Mucosa of rectum (tissue), 2 donors: Measurements from ENCODE around the gene EXOC6B.

Source experiments
- H3K27ac ChIP-seq, 2 donors: one replicate each; pipeline ENCODE4 v1.7.0; 2013; ENCODE audit warnings: inconsistent platforms in 2 of 2, low read depth in 2 of 2, low read length in 2 of 2
- H3K27me3 ChIP-seq, 2 donors: one replicate each; pipeline ENCODE4 v1.7.0; 2013; ENCODE audit warnings: low read length in 2 of 2; ENCODE audit not compliant: control insufficient read depth in 2 of 2, insufficient read depth in 2 of 2
- H3K36me3 ChIP-seq, 2 donors: one replicate each; pipeline ENCODE4 v1.7.0; 2013; ENCODE audit warnings: low read length in 2 of 2; ENCODE audit not compliant: control insufficient read depth in 2 of 2, insufficient read depth in 2 of 2
- H3K4me1 ChIP-seq, 2 donors: one replicate each; pipeline ENCODE4 v1.7.0; 2013; ENCODE audit warnings: low read length in 2 of 2, mild to moderate bottlenecking in 1 of 2; ENCODE audit not compliant: control insufficient read depth in 2 of 2, insufficient read depth in 2 of 2
- H3K4me3 ChIP-seq, 2 donors: one replicate each; pipeline ENCODE4 v1.7.0; 2013; ENCODE audit warnings: low read length in 2 of 2
- H3K9ac ChIP-seq, 2 donors: one replicate each; pipeline ENCODE4 v1.7.0; 2013; ENCODE audit warnings: low read length in 2 of 2, low read depth in 1 of 2, mild to moderate bottlenecking in 1 of 2
- H3K9me3 ChIP-seq, 2 donors: one replicate each; pipeline ENCODE4 v1.7.0; 2013; ENCODE audit warnings: low read length in 2 of 2; ENCODE audit not compliant: control insufficient read depth in 2 of 2
- donor health status: healthy.
- donor health status: Normal muscosa, but diverticular disease.

Gene EXOC6B

DNA sequence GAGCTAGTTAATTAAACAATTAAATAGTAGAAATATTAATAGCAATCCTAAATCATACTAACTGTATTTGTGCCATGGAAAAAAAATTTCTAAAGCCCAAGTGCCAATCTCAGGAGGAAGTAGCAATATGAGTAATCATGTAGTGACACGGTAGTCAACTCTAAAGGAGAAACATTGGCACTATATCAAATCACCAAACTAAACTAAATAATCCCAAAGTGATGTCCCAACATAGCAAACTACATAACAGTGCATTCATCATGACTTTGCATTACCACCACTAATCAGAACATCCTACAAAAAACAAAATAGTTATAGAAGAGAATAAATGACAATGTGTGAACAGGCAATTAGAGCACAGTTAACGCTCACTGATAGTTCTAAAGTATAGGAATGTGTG, 195.1 kb downstream of the EXOC6B start:
- Histone ChIP-seq H3K27me3 (no peaks in the 10 kb centered on the region), H3K27ac (no peak overlapping the region), H3K9me3 (no peaks in the 10 kb centered on the region), H3K4me1 (no peaks in the 10 kb centered on the region), H3K9ac (no peak overlapping the region), H3K4me3 (no peak overlapping the region), H3K36me3 (no peaks in the 10 kb centered on the region)

DNA sequence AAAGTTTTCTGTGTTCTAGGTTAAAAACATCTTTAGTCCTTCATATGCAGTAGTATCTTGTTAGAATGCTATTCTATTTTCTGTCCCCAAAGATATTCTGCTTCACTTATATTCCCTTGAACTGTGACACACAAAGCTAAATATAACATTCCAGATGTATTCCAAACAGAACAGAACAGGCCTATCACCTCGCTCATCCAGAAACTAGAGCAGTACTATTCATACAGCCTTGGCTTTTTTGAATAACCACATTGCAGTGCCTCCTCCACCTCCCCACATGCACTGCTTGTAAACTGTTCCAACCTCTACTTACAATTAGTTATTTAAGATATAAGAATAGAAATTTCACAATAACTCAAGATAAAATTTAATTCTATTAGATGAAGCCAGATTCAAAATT, 196.8 kb downstream of the EXOC6B start:
- no peaks in the 10 kb centered on the region for H3K4me1 ChIP-seq
- H3K9me3 ChIP-seq: no peaks in the 10 kb centered on the region
- no peaks in the 10 kb centered on the region for H3K27me3 ChIP-seq
- no peak overlapping the region for H3K9ac ChIP-seq
- no peak overlapping the region for H3K4me3 ChIP-seq
- no peak overlapping the region for H3K27ac ChIP-seq
- H3K36me3 ChIP-seq: no peaks in the 10 kb centered on the region

DNA sequence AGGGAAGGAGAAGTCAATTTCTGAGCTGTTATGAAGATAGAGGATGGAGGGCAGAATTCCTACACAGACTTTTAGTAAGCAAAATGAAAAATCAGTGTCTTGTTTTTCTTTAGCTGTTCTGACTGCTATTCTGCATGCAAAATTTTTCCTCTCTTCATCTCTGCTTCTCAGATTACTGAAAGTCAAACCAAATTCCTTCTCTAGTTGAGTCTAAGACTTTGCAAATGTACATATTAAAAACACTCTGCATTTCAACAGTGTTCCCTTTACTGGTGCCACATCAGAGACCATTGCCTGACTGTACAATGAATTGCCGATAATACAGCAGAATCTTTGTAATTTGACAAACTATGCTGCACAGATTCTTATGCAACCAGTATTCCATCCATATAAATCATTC, 198.8 kb downstream of the EXOC6B start:
- Histone ChIP-seq H3K27me3 (no peaks in the 10 kb centered on the region), H3K27ac (no peak overlapping the region), H3K4me3 (no peak overlapping the region), H3K9me3 (no peaks in the 10 kb centered on the region), H3K36me3 (no peaks in the 10 kb centered on the region), H3K4me1 (no peaks in the 10 kb centered on the region), H3K9ac (no peak overlapping the region)

DNA sequence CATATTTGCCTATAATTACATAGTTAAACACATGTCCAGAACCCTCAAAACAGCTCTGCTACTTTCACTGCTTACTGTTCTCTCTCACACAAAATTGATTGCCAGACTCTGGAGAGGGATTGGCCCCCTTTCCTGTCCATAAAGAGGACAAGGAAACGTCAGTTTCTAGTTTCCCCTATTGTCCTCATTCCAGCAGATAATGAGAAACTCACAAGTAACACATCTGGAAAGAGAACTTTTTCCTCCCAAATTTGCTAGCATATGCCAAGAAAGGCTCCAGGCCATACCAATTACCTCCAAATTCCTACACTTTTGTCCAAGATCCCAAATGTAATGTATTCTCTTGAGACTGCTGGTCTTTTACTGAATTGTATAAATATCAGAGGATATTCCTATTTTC, 200.5 kb downstream of the EXOC6B start:
- Histone ChIP-seq H3K27me3 (no peaks in the 10 kb centered on the region), H3K36me3 (no peaks in the 10 kb centered on the region), H3K9ac (no peak overlapping the region), H3K4me3 (no peak overlapping the region), H3K9me3 (no peaks in the 10 kb centered on the region), H3K4me1 (no peaks in the 10 kb centered on the region), H3K27ac (no peak overlapping the region)

DNA sequence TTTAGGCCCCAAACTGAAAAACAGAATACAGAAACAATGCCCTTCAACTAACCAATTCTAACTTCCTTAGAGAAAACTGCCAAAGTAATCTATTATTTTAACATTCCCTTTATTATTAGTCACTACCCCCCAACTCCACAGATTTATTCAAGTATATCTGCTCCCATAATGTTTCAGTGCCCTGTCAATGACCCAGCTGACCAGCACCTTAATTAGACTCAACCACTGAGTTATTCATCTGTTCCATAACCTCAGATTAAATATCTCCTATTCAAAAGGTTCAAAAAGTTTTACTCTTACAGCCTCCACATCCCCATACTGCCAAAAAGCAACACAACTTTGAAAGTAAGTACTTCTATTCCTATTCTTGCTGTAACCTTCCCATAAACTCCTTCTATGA, 202.4 kb downstream of the EXOC6B start:
- no peaks in the 10 kb centered on the region for H3K27me3 ChIP-seq
- H3K4me1 ChIP-seq: no peaks in the 10 kb centered on the region
- H3K9ac ChIP-seq: no peak overlapping the region
- no peak overlapping the region for H3K4me3 ChIP-seq
- H3K9me3 ChIP-seq: no peaks in the 10 kb centered on the region
- no peaks in the 10 kb centered on the region for H3K36me3 ChIP-seq
- no peak overlapping the region for H3K27ac ChIP-seq

DNA sequence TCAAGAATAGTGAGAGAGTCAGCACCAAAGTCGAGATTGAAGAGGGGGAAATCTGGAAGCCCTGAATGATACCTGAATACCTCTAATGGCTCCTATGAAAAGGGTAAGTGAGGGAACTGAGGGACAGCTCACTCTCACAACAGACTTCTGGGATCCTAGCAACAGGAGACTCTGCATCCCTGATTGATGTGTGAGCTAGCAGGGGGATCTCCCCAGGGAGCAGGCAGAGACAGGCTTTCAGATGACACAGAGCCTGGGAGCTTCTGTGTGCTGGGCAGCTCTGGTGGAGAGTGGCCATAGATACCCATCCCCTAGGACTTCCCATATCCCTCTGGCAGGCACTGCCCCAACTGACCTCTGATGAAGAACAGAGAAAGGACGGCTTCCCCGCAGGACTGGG, 206.2 kb downstream of the EXOC6B start:
- Histone ChIP-seq H3K27me3 (no peaks in the 10 kb centered on the region), H3K9ac (no peak overlapping the region), H3K4me3 (no peak overlapping the region), H3K4me1 (no peaks in the 10 kb centered on the region), H3K27ac (no peak overlapping the region), H3K9me3 (no peaks in the 10 kb centered on the region), H3K36me3 (no peaks in the 10 kb centered on the region)

DNA sequence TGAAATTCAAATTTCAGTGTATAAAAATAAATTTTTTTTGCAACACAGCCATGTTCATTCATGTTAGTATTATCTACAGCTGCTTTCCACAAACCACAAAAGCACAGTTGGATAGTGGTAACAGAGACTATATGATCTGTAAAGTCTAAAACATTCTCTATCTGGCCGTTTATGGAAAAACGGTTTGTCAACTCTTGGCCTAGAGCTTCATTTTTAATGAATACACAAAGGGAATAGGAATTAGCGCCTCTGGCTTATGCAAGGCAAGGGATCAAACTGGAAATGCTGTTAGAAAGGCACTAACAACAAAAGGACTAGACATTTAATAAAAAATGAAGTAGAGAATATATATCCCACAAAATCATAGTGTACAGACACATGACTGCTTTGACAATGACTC, 211.9 kb downstream of the EXOC6B start:
- H3K36me3 ChIP-seq: no peaks in the 10 kb centered on the region
- H3K27me3 ChIP-seq: no peaks in the 10 kb centered on the region
- H3K4me1 ChIP-seq: no peaks in the 10 kb centered on the region
- H3K9me3 ChIP-seq: no peaks in the 10 kb centered on the region
- no peak overlapping the region for H3K27ac ChIP-seq
- H3K9ac ChIP-seq: no peak overlapping the region
- H3K4me3 ChIP-seq: no peak overlapping the region

DNA sequence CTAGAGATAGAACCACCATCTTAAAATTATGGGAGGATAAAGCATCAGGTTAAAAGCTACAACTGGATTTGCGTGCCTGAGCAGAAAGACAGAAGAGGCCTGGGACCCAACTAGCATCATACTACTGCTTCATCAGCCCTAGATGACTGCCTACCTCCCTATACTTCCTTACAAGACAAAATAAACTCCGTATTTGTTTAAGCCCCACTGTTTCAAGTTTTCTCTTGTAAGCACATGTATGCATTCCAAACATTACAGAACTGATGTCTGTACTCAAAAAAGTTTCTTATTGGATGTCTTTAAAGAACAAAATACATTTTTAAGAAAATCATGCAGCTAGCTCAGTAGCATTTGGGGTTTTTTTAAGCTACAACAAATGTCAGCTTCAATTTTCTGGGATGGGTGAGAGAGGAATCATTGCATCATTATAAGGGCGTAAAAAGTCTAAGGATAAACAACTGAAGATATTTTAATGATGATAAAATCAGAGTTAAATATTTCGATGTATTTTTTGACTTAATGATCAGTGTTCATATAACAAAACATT, 213.1 kb downstream of the EXOC6B start:
- Histone ChIP-seq H3K9ac (no peak overlapping the region), H3K27ac (no peak overlapping the region), H3K9me3 (no peaks in the 10 kb centered on the region), H3K27me3 (no peaks in the 10 kb centered on the region), H3K36me3 (no peaks in the 10 kb centered on the region), H3K4me3 (no peak overlapping the region), H3K4me1 (no peaks in the 10 kb centered on the region)

DNA sequence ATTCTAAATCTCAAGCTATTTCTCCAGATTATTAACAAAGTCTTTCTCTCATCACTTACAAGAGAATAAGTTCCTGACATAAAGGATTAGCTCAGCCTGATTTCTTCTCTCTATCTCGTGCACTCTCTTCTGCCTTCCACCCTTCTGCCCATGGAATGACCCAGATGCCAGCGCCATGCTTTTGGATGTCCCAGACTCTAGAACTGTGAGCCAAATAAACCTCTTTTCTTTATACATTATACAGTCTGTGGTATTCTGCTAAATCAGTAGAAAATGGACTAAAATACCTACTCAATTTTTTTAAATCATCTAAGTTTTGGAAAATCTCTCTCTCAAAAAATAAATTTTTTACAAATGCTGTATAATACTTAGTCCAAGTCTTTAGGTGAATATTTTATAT, 218.6 kb downstream of the EXOC6B start:
- Histone ChIP-seq H3K36me3 (no peaks in the 10 kb centered on the region), H3K27ac (no peak overlapping the region), H3K4me1 (no peaks in the 10 kb centered on the region), H3K9me3 (no peaks in the 10 kb centered on the region), H3K27me3 (no peaks in the 10 kb centered on the region), H3K9ac (no peak overlapping the region), H3K4me3 (no peak overlapping the region)

DNA sequence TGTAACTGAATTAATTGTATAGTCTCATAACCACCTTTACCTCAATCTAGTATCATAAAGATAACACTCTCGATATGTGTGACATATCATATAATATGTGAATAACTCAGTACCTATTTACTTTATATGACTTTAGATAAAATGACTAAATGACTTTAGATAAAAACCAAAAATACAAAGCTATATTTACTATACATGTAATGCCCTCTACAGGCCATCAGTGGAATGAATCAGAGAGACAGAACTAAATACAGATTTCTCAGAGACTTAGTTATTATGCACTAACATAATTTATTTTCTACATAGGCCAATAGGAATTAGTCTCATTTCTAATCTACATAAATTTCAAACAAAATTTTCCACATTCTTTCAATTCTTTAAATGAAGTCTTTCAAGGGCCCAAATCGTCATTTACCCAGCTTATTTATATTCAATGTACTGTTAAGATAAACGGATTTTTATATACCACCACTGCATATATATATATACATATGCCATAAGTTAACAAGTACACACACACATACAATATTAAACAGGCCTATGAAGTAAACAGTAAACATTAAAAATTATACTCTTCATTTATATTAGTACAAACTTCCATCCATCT, 219.9 kb downstream of the EXOC6B start:
- H3K27me3 ChIP-seq: no peaks in the 10 kb centered on the region
- H3K4me1 ChIP-seq: no peaks in the 10 kb centered on the region
- no peak overlapping the region for H3K4me3 ChIP-seq
- no peak overlapping the region for H3K27ac ChIP-seq
- no peak overlapping the region for H3K9ac ChIP-seq
- no peaks in the 10 kb centered on the region for H3K36me3 ChIP-seq
- H3K9me3 ChIP-seq: no peaks in the 10 kb centered on the region

DNA sequence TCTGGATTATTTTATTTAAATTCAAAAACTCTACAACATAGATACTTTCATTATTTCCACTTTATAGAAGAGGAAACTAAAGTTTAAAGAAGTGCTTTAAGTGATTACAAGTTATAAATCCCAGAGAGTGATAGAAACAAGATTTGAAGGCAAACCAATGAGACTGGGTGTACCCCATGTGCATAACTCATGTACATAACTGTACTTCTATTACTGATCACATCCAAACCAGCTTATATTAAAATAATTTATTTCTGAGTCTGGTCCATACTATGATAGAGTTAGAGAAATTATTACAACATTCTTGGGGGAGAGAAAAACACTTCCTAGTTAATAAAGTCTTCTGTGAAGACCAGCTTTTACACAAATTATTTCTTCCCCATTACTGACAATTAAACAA, 221.4 kb downstream of the EXOC6B start:
- no peaks in the 10 kb centered on the region for H3K4me1 ChIP-seq
- H3K4me3 ChIP-seq: no peak overlapping the region
- no peak overlapping the region for H3K9ac ChIP-seq
- no peaks in the 10 kb centered on the region for H3K27me3 ChIP-seq
- no peak overlapping the region for H3K27ac ChIP-seq
- H3K36me3 ChIP-seq: no peaks in the 10 kb centered on the region
- H3K9me3 ChIP-seq: no peaks in the 10 kb centered on the region
